Ecto neural progenitor cell (in vitro differentiated cells): ENCODE data around the gene RAB43.
"Not testable (repeated sequence)": the region's sequence is repeated elsewhere in the genome, so short reads cannot be mapped to it uniquely, and the experiment has no call there.

ENCODE experiments used
- DNase-seq: peaks from one replicate; pipeline ENCODE4 v3.0.0-alpha.2; 2018; ENCODE audit warnings: low spot score

The RAB43 gene

DNA sequence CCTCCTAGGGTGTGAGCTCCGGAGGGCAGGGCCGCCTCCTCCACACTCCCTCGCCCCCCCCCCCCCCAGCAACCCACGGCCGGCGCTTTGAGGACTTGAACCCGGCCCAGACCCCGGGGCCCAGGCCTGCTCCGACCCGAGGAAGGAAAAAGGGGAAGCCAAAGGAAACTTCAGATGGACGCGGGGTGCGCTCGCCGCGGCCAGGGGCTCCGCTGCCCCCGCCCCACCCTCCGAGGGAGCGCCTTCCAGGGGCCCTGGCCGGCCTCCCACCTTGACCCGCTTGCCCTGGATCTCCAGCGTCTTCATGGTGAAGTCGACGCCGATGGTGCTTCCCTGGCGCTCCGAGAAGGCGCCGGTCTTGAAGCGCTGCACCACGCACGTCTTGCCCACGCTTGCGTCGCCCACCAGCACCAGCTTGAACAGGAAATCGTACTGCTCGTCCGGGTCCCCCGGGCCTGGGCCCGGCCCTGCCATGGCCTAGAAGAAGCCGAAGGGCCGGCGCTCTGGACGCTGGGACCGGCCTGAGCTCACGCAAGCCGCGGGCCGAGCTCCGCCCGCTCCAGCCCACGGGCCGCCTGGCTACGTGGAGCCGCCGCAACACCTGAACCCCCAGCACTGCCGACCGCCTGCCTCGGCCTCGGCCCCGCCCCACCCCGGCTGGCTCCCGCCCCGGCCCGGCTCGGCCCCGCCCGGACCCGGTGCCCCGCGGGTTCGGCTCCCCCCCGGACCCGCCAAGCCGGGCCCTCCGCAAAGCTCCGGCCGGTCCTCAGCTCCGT lies 400 bp downstream of the RAB43 start:
- DNase-seq = peak; percentile 72

DNA sequence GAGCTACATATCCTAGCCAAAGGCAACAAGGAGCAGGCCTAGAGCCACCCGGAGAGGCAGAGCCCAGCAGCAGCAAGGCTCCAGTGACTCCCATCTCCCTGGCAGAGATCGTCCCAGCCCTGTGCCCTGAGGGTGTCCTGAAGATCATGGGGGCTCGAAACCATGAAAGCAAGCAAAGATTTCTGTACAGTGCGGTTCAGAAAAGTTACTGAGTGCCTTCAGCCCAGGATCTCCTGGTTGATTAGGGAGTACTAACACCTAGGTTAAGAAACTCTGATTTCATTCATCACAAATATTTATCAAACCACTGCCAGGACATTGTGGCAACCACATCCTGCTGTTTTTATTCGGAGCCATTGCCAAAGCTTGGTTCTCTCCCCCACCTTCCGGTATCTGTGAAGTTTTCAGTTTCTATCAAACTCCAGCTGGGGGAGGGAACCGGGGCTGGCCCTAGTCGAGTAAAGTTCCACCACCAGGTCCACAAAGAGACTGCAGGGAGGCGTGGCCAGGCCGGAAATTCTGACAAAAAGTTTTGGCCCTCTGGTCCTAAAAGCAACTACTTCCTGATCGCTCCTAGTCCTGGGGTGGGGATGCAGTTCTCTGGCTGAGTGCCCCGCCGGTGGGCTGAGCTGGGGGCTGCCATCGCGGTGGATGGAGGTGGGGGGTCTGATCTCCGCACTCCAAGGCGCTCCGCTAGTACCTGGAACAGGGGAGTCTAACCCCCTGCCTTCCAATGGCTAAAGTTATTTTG lies 1.2 kb downstream of the RAB43 start:
- peak; percentile 77 for DNase-seq

DNA sequence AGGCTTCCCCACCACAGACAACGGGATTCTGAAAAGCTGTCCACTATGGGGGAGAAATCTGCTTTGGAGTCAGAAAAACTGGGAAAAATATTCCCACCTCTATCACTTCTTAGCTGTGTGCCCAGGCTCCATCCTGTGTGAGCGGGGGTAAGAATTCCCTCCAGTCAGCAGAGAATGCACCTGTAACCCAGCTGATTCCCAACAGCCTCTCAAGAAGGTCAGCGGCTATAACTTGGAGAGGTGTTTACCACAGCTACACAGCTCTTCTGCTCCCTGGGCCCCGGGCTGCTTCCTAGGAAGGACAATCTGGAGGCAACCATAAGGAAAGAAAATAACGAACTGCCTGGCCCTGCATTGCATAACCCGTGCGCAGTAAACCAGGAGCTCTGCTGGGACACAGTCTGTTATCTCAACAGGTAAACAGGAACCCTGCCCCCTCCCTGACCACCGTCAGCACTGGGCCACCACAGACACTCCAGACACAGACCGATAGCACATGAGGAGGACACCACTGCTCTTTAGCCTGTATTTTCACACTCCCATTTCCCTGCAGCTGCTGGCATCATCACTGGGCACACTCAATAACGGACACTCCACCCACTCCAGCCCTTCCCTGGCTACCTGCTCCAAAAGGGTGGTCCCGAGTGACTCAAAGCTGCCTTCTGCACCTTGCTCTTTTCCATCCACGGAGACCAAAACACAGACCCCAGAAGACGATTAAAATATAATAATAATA lies 2.1 kb downstream of the RAB43 start:
- DNase-seq = no peak

DNA sequence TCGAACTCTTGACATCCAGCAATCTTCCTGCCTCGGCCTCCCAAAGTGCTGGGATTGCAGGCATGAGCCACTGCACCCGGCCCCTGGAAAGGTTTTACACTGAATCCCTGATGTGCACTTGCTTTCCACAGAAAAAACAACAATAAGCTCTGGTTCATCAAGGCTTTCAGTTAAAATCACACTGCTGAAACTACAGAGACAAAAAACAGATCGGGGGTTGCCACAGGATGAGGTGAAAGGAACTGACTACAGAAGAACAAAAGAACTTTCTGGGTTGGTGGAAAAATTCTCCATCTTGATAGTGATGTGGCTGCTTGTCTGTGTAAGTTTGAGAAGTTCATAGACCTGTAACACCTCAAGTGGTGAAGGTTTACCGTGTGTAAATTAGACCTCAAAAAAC lies 2.9 kb downstream of the RAB43 start:
- no peak for DNase-seq

DNA sequence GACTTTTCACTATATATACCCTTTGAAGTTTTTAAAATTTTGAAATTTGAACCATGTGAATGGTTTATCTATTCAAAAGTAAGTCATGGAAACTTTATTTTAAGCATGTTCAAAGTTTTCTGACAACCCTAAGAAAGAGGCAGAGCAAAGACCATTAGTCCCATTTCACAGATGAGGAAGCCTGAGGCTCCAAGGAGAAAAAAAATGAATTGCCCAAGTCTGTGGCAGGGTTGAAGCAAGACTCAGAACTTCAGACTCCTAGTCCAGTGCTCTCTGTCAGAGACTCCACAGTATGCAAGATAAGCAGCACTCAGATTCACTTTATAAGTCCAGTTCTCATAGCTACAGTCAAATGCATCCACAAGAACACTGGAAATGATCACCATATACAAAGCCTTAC lies 4.5 kb downstream of the RAB43 start:
- DNase-seq = no peak

DNA sequence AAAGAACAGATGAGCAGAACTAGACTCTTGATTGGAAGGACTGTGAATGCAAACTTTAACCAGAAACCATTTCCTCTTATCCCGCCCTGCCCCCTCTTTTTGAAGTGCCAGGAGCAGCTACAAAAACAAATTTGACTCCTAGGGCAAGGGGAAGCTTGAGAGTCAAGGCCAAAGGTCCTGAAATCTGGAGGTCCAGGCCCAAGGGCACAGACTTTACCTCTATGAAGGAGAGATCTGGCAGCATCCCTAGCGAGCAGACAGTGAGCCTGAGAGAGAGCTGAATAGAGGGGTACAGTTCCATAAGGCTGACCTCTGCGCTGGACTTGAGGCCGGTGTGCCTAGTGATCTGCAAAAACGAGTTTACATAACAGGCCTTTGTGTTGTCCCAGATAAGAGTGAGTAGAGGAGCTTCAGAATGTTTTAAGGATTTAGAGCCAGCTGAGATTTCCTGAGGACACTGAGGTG lies 5.1 kb downstream of the RAB43 start:
- no peak for DNase-seq

DNA sequence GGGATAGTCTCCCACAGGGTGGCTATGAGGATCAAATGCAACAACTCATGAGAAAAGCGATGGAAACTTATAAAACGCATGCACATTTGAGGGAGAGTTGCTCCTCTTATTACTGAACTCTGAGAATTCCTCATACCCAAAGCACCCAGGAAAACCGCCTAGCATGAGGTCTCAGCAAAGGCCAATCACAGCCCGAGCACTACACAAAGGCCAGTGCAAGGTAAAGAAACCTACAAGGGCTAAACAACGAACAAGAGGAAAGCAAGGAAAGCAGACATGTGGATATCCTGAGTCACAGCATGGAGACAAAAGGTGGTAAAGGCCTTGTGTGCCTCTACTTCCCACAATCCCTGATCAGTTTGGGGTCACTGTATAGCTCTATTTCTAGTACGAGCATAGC lies 7.1 kb downstream of the RAB43 start:
- no peak for DNase-seq

DNA sequence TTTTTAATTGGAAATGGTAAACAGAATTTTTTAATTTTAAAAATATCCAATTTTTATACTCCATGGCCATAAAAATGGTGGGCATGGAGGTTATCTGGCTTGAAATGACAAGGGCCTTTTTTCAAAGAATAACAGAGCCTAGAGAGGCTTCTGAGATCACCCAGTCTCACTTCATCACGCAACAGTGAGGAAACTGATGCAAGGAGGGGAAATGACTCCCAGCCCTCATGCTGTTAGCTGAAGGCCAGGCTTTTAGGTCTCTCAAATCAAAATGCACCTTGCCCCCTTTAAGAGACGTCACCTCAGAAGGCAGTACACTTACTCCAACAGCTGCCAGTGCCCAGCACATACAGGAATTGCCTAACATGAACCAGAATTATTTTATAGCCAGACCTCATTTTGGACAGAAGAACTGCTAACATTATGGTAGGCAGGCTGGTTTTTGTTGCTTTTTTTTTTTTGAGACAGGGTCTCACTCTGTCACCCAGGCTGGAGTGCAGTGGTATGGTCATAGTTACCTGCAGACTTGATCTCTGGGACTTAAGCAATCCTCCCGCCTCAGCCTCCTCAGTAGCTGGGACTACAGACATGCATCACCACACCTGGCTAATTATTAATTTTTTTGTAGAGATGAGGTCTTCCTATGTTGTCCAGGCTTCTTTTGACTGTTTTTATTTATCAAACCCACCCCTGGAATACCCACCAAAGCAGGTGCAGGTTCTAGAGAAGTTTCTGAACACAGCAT lies 9.1 kb downstream of the RAB43 start:
- no peak for DNase-seq

DNA sequence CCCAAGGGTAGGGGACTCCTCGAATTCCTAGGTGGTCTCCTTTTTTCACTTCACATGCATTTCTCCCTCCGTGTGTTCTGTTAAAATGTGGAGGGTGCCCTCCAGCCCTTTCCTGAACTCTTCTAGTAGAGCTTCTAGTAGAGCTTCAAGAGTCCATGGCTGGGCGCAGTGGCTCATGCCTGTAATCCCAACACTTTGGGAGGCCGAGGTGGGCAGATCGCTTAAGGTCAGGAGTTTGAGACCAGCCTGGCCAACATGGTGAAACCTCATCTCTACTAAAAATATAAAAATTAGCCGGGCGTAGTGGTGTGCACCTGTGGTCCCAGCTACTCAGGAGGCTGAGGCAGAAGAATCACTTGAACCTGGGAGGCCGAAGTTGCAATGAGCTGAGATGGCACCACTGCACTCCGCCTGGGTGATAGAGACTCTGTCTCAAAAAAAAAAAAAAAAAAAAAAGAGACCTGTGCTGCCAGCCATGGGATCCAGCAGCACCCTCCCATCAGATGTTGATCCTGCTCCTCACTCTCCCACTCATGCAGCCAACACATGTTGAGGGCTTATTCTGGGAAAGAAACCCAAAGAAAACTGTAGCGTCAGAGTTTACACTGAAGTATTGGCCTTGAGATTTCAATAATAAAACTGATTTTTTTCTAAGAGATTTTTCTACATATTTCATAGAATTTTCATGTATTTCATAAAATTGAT lies 10.4 kb downstream of the RAB43 start:
- DNase-seq = not testable (repeated sequence)

DNA sequence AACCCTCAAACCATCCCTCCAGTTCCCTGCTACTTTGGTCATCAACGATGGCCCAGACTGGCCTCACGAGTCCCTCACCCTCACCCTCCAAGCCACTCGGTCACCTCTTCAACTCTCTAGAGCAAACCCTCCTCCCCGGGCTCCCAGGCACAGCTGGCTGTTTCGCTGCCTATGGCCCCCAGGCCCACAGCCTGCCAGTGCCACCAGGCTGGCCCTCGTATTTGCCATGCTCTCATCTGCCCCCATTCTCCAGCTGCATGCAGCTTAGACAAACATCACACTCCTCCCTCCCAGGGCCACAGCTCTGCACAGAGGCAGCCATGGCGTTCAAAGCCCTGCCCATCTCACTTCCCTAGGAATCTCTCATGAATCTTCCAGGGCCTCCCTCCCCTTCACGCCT lies 13.8 kb downstream of the RAB43 start:
- DNase-seq = no peak

DNA sequence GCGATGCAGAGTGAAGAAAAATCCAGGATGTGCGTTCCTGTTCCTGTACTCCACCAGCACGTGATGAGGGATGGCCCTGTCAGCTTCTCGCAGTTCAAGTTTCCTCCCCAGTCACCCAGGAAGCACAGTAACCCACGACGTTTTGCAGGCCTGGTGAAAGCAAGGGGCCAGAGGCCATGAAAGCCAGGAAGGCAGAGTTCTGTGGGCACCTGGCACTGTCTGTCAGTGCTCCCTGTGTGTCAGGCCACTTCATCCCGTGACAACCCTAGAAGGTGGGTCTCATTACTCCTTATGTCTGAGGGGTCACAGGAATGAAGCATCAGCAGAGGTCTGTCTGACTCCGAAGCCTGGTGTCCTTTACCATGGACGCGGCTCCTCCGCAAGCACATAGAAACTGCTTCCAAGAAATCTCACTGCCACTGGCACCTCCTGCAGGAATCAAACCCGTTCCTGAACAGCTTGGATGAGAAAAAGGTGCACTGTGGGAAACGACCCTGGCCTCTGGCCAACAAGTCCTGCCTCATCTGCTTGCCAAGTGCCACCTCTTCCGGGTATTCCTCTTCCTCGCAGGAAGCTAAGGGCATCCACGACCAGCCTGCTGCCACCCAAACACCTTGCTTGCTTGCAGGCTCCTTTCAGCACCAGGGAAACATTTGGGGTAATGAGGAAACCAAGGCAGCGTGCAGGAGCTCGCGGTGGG lies 14.6 kb downstream of the RAB43 start:
- no peak for DNase-seq

DNA sequence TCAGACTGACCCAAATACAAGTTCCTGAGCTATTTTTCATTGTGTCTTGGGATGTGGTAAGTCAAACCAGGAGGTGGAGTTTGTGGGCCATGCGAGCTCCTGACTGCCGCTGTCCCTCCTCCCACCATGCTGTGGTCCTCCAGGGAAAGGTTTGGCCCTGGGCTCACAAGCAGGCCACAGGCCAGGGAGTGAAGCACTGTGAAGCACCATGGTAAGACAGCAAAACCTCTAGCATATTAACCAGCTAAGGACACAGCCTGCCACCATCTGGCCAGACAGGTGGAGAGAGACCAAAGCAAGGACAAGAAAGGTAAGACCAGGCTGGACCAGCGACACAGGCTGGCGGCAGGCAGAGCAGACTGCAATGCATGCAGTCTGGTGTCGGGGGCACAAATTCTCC lies 15.3 kb downstream of the RAB43 start:
- no peak for DNase-seq

DNA sequence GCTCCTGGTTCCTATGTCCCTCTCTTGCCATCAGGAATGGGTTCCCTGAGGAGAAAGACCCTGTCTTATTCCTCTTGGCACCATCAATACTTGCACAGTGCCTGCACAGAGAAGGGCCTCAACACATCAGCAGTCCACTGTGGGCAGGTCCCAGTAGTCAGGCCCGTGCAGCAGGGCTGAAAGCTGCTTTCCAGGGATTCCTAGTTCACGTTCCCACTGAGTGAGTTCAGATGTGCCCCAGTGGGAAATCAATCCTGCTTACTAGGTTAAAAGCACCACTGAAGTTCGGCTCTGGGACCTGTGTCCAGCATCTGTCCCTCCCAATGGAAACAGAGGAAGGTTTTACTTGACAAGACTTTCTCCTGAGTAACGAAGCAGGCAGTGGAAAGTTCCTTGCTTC lies 15.7 kb downstream of the RAB43 start:
- no peak for DNase-seq

DNA sequence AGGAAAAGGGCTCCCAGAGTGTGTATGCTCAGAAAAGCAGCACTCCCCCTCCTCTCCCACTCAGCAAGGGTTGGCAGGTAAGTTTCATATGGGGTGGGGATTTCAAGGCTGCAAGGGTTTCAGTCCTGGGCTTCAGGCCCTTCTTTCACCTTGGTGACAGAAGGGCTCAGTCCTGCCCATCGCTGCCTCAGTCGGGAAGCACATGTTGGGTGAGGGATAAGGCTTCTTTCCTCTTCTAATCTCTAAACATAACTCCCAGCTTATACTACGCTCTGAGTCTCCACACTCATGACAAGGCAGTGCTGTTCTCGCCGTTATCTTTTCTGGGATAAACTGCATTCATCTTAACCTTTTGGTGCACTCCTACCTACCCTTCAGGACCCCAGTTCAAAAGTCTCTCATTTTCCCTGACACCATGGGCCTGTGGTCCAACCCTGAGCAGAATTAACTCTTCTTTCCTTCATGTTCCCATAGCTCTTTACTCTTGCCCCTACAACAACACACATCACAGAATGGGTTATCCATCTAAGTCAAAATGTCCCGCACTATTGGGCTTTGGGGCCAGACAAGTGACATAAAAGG lies 17.0 kb downstream of the RAB43 start:
- DNase-seq = no peak

DNA sequence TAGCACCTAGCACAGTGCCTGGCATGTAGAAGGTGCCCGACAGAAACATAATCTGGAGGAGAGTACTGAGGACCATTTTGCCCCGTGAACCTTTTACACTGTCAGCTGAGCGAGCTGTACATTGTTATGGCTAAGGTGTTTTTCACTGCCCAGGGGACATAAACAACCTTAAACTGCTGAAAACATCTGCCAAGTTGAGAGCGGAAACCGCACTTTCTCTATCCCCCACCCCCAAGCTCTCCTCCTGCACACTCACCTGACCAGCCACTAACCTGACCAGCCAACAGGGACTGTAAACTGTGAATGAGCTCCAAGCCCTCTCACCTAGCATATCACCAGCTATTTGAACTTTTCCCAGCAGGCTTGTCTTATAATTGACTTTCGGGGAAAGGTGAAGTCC lies 17.6 kb downstream of the RAB43 start:
- DNase-seq = no peak

DNA sequence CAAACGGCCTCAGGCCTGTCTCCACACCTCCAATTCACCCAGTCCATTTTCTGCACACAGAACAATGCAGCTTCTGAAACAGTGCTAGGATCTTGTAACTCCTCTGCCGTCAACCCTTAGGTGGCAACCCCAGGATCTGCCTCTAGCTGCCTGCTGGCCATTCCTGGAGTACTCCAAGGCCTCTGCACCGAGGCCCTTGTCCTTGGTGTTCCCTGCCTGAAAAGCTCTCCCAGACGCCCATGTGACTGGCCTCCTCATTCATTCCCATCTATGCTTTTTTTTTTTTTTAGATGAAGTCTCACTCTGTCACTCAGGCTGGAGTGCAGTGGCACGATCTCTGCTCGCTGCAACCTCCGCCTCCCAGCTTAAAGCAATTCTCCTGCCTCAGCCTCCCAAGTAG lies 18.3 kb downstream of the RAB43 start:
- no peak for DNase-seq

DNA sequence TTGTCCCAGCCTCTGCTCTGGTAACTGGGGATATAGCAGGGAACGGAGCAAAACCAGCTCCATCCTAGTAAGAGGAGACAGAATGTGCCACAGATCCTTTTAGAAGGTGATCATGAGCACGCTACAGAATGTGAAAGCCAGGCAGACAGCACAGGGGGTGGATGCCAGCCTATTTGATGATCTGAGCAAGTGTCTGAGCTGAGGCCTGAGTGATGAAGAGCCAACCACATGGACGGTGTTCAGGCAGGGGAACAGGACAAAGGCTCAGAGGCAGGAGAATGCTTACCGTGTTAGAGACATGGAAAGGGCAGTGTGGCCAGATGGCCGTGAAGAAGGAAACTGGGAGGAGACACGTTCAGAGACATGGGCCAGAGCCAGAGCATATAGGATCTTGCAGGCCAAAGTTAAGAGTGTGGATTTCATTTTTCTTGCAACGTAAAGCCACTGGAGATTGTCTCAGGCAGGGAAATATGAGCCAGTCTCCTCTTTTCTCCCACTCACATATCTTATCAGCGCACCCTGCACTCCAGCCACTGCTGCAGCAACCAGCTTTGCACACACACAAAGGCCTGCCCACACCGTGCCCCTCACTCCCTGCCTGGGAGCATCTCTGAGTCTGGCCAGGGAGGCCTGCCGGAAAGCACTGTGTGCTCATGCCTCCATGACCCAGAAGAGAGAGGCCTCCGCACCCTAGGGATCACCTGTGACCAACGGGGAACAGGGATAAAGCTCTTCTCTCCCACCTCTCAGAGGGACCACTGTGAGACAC lies 20.1 kb downstream of the RAB43 start:
- DNase-seq = no peak

DNA sequence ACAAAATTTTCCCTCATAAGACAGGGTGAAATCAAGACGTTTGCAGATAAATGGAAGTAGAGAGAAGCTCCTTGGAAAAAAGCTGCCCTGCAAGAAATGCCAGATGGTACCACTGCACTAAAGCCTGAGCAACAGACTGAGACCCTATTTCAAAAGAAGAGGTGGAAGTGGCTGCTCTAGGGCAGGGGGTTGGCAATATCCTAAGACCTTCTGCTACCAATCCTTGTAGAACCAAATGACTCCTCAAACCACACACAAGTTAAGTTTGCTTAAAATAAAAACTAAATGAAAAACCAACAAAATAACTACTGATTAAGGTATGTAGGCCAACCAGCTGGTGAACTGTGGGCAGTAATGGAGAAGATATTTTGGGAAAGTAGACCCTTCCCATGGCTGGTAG lies 21.3 kb downstream of the RAB43 start:
- DNase-seq = no peak

DNA sequence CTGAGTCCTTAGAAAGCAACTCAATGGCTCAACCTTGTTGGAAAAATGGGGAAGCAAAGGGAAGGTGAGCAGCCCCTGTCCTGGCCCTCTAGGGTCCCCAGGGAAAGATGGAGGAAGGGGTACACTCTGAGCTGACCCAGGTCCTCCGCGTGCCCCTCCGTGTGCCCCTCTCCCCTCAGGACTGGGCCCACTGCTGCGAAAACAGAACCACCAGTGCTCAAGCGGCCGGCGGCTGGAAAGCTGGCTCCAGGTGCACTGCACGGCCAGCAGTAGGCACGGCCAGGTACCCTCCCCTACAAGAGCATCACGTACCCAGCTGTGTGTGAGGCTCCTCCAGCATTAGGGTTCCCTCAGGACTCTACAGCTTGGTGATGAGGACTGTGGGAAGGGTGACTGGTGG lies 26.3 kb downstream of the RAB43 start:
- DNase-seq = no peak

DNA sequence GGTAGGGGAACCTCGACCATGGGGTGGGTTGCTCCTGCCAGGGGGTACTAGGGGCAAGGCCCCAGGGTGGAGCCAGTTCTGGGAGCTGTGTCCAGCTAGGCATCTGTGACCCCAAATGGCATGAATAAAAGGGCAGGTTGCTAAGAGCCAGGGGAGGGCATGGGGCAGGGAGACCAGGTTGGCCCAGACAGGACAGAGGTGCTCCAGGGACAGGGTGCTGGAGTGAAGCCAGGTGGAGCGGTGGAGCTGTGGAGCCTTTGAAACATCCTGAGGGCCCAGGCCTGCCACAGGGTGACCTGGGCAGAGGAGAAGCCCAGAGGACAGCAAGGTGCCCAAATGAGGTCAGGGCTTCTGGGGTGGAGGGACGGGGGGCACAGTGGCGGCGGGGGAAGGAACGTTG lies 33.3 kb downstream of the RAB43 start:
- DNase-seq = not testable (repeated sequence)
